ENCODE data around the gene XIRP1. TPM values are rescaled to one million over a fixed set of nuclear protein-coding genes. Genes with fewer than 3 reads are reported as not detected.

Gene XIRP1
- total and polyA plus RNA-seq, 2 experiments from 2014 or later, result not detected

- Histone ChIP-seq H3K4me3 (no peak overlapping the region), H2AFZ (no peak overlapping the region), H3K27ac (ENCODE audit: low read depth) (no peak overlapping the region), H3K79me2 (replicated peaks; ENCODE audit: insufficient read depth) (no peaks in the 10 kb centered on the region), H3K36me3 (ENCODE audit: insufficient read depth) (no peaks in the 10 kb centered on the region), H3K4me1 (ENCODE audit: insufficient read depth) (no peaks in the 10 kb centered on the region), H3K4me2 (no peak overlapping the region), H3K9me2 (ENCODE audit: insufficient read depth) (no peaks in the 10 kb centered on the region), H3F3A (replicated peaks; ENCODE audit: low read depth) (no peaks in the 10 kb centered on the region), H4K20me1 (replicated peaks; ENCODE audit: insufficient read depth) (no peaks in the 10 kb centered on the region), H3K27me3 (ENCODE audit: insufficient read depth) (no peaks in the 10 kb centered on the region)
- H3K9me3 Mint-ChIP-seq, result no peaks in the 10 kb centered on the region; the same call in 2 of the 3 replicates
- DNase-seq (ENCODE audit: low spot score) (no peak), ATAC-seq (no peak)
- no peak overlapping the region for H3K27ac Mint-ChIP-seq
- no peaks in the 10 kb centered on the region; the same call in 2 of the 3 replicates for H3K36me3 Mint-ChIP-seq (ENCODE audit: low read depth)
- H3K27me3 Mint-ChIP-seq (ENCODE audit: insufficient read depth, low read depth, poor library complexity), result peaks cover 4% of the 10 kb centered on the region
- H3K4me3 Mint-ChIP-seq, result no peak overlapping the region
- TF ChIP-seq JUNB (IDR thresholded peaks at IDR 0.05; ENCODE audit: unreplicated experiment), result no peak
- no peak for TF ChIP-seq ZNF462 (CRISPR knock-in tag; IDR thresholded peaks at IDR 0.05)
- no peak for TF ChIP-seq EZH2phosphoT487 (IDR thresholded peaks at IDR 0.05; ENCODE audit: unreplicated experiment)
- TF ChIP-seq ZNF114 (CRISPR knock-in tag; IDR thresholded peaks at IDR 0.05), result no peak
- TF ChIP-seq ZNF331 (CRISPR knock-in tag; IDR thresholded peaks at IDR 0.05; ENCODE audit: low read depth), result no peak
- TF ChIP-seq ETS1 (IDR thresholded peaks at IDR 0.05), result no peak
- TF ChIP-seq CTCF (conservative IDR thresholded peaks at IDR 0.05; ENCODE audit: low read depth in 2 of 2), result no peak
- TF ChIP-seq REST (IDR thresholded peaks at IDR 0.05; ENCODE audit: unreplicated experiment), result no peak
- no peak for TF ChIP-seq NANOG (IDR thresholded peaks at IDR 0.05; ENCODE audit: borderline replicate concordance)
- no peak for TF ChIP-seq STAT1 (IDR thresholded peaks at IDR 0.05; ENCODE audit: unreplicated experiment)
- TF ChIP-seq CREB1 (CRISPR knock-in tag; IDR thresholded peaks at IDR 0.05; ENCODE audit: low read depth), result no peak
- no peak for TF ChIP-seq EZH2 (IDR thresholded peaks at IDR 0.05; ENCODE audit: low read depth, unreplicated experiment)
- TF ChIP-seq POLR2AphosphoS5 (IDR thresholded peaks at IDR 0.05; ENCODE audit: low read depth), result no peak
- H3K4me1 Mint-ChIP-seq, result peaks cover 18% of the 10 kb centered on the region
These were observed 26.9 kb downstream of the XIRP1 start for GRCh38 chr3:39165518-39165917.

Data from GM23338 (cell line).